Upper lobe of right lung (tissue), 1 donor: ENCODE measurements around the gene TMEM163. TPM values are rescaled to one million over a fixed set of nuclear protein-coding genes. Genes with fewer than 3 reads are reported as not detected.

Experiments used
- ATAC-seq: fragments of 200-7000 bp; cut with Tn5 transposase; one replicate; pipeline ENCODE4 v1.9.1; 2020; ENCODE audit warnings: mild to moderate bottlenecking, moderate library complexity
- DNase-seq: peaks from one replicate; pipeline ENCODE4 v3.0.0-alpha.2; 2020
- H3K27ac ChIP-seq: fragments of 200-600 bp; one replicate; pipeline ENCODE4 v1.8.0; 2022
- H3K27me3 ChIP-seq: fragments of 200-600 bp; one replicate; pipeline ENCODE4 v1.8.0; 2022; ENCODE audit warnings: mild to moderate bottlenecking
- H3K36me3 ChIP-seq: fragments of 200-600 bp; one replicate; pipeline ENCODE4 v1.8.0; 2022
- H3K4me1 ChIP-seq: fragments of 200-600 bp; one replicate; pipeline ENCODE4 v1.8.0; 2022
- H3K4me3 ChIP-seq: fragments of 200-600 bp; one replicate; pipeline ENCODE4 v1.8.0; 2022; ENCODE audit warnings: mild to moderate bottlenecking
- H3K9me3 ChIP-seq: fragments of 200-600 bp; one replicate; pipeline ENCODE4 v1.8.0; 2022
- CTCF ChIP-seq: fragments of 200-600 bp; IDR thresholded peaks from one replicate; pipeline ENCODE4 v1.8.0; 2022; ENCODE audit warnings: antibody characterized with exemption
- intact Hi-C: fragments of 100-400 bp; cut with DNase I; formaldehyde crosslinking; loops from one replicate; pipeline ENCODE4 v1.11.0; 2022
- total RNA-seq: library from RNA; stranded (reverse); fragmentation: NEBNext Ultra II Directional; extraction: Animal tissue kit (Norgen Biotek cat#: 25700); gene quantifications from one replicate; pipeline ENCODE4 v1.2.1, GENCODE V29; 2021
- donor health status: DM: no; HTN: yes; CAD: no; lungs with severe emphysema.

Gene TMEM163
- total RNA-seq, 1 donor from 2014 or later: 34.6 TPM

- ATAC-seq (no peak), DNase-seq (peak; percentile 9)
- Histone ChIP-seq H3K36me3 (no peaks in the 10 kb centered on the region), H3K4me1 (no peaks in the 10 kb centered on the region), H3K9me3 (no peaks in the 10 kb centered on the region), H3K4me3 (no peak overlapping the region), H3K27ac (no peak overlapping the region), H3K27me3 (no peaks in the 10 kb centered on the region)
- intact Hi-C loops: no loop called here
- TF ChIP-seq CTCF: no peak
These were observed 264.4 kb downstream of the TMEM163 start for GRCh38 chr2:134454426-134454825.

GRCh38 chr2:134453973-134454372 is 264.8 kb downstream of the TMEM163 start:
- Histone ChIP-seq H3K9me3 (no peaks in the 10 kb centered on the region), H3K27me3 (no peaks in the 10 kb centered on the region), H3K4me1 (no peaks in the 10 kb centered on the region), H3K27ac (no peak overlapping the region), H3K4me3 (no peak overlapping the region), H3K36me3 (no peaks in the 10 kb centered on the region)
- peak; percentile 52 for DNase-seq
- ATAC-seq: no peak
- intact Hi-C loops: no loop called here
- TF ChIP-seq CTCF: no peak

GRCh38 chr2:134453476-134453875 is 265.3 kb downstream of the TMEM163 start:
- H3K27me3 ChIP-seq: no peaks in the 10 kb centered on the region
- H3K36me3 ChIP-seq: no peaks in the 10 kb centered on the region
- no peaks in the 10 kb centered on the region for H3K9me3 ChIP-seq
- DNase-seq: peak; percentile 26
- no peak overlapping the region for H3K4me3 ChIP-seq
- intact Hi-C loops: no loop called here
- H3K27ac ChIP-seq: no peak overlapping the region
- ATAC-seq: no peak
- TF ChIP-seq CTCF: no peak
- no peaks in the 10 kb centered on the region for H3K4me1 ChIP-seq

GRCh38 chr2:134452042-134452733 is 266.6 kb downstream of the TMEM163 start:
- DNase-seq: no peak

GRCh38 chr2:134451347-134451630 is 267.5 kb downstream of the TMEM163 start:
- TF ChIP-seq CTCF: no peak
- Histone ChIP-seq H3K27ac (no peak overlapping the region), H3K27me3 (no peaks in the 10 kb centered on the region), H3K4me1 (no peaks in the 10 kb centered on the region), H3K36me3 (no peaks in the 10 kb centered on the region), H3K4me3 (no peak overlapping the region), H3K9me3 (no peaks in the 10 kb centered on the region)
- intact Hi-C loops: no loop called here
- ATAC-seq (no peak), DNase-seq (no peak)

More at GRCh38 chr2:134452042-134452733, 266.6 kb downstream of the TMEM163 start:
- Histone ChIP-seq H3K36me3 (no peaks in the 10 kb centered on the region), H3K27ac (no peak overlapping the region), H3K9me3 (no peaks in the 10 kb centered on the region), H3K4me1 (no peaks in the 10 kb centered on the region), H3K4me3 (no peak overlapping the region), H3K27me3 (no peaks in the 10 kb centered on the region)
- no peak for ATAC-seq
- TF ChIP-seq CTCF: no peak
- intact Hi-C loops: no loop called here
